Naive B cell (primary cell): ENCODE results near the gene BRK1. TPM values are rescaled to one million over a fixed set of nuclear protein-coding genes. Genes with fewer than 3 reads are reported as not detected.
"Not testable (repeated sequence)": the region's sequence is repeated elsewhere in the genome, so short reads cannot be mapped to it uniquely, and the experiment has no call there.

Source experiments
- ATAC-seq, 2 donors: fragments of 150-1000 bp; cut with Tn5 transposase; 2 replicates each; pipeline ENCODE4 v1.10.0; 2021; ENCODE audit warnings: low read depth in 2 of 2, mild to moderate bottlenecking in 2 of 2, moderate library complexity in 2 of 2
- DNase-seq: peaks from one replicate; pipeline ENCODE4 v3.0.0; 2022
- H3K27ac Mint-ChIP-seq, 6 donors: one replicate each; pipeline ENCODE4 v1.8.0; 2020 to 2022; ENCODE audit warnings: mild to moderate bottlenecking in 6 of 6, mixed read lengths in 6 of 6, moderate library complexity in 5 of 6, inconsistent platforms in 2 of 6
- H3K27me3 Mint-ChIP-seq, 3 donors: one replicate each; pipeline ENCODE4 v1.8.0; 2021 to 2022; ENCODE audit warnings: mixed read lengths in 3 of 3, mild to moderate bottlenecking in 1 of 3
- H3K36me3 Mint-ChIP-seq, 2 donors: one replicate each; pipeline ENCODE4 v1.8.0; 2020 to 2022; ENCODE audit warnings: mixed read lengths in 2 of 2, inconsistent platforms in 1 of 2, mild to moderate bottlenecking in 1 of 2
- H3K4me1 Mint-ChIP-seq, 3 donors: one replicate each; pipeline ENCODE4 v1.8.0; 2020 to 2022; ENCODE audit warnings: mixed read lengths in 3 of 3, inconsistent platforms in 1 of 3, mild to moderate bottlenecking in 1 of 3, moderate library complexity in 1 of 3
- H3K4me3 Mint-ChIP-seq, 8 donors: one replicate each; pipeline ENCODE4 v1.8.0; 2020 to 2022; ENCODE audit warnings: mild to moderate bottlenecking in 8 of 8, mixed read lengths in 8 of 8, moderate library complexity in 8 of 8, inconsistent platforms in 2 of 8
- H3K9me3 Mint-ChIP-seq, 7 donors: one replicate each; pipeline ENCODE4 v1.8.0; 2020 to 2022; ENCODE audit warnings: mixed read lengths in 7 of 7, mild to moderate bottlenecking in 5 of 7, inconsistent platforms in 2 of 7, moderate library complexity in 1 of 7
- polyA plus RNA-seq, 6 donors: library from polyadenylated mRNA; unstranded; fragments of 300-500 nt; fragmentation: Illumina TruSeq; gene quantifications; one replicate each; pipeline ENCODE4 v1.2.3, GENCODE V29; 2021; ENCODE audit warnings: low read depth in 6 of 6

Gene BRK1
- polyA plus RNA-seq: 100 to 1,000 TPM; 274 to 374 (median 312) TPM

DNA sequence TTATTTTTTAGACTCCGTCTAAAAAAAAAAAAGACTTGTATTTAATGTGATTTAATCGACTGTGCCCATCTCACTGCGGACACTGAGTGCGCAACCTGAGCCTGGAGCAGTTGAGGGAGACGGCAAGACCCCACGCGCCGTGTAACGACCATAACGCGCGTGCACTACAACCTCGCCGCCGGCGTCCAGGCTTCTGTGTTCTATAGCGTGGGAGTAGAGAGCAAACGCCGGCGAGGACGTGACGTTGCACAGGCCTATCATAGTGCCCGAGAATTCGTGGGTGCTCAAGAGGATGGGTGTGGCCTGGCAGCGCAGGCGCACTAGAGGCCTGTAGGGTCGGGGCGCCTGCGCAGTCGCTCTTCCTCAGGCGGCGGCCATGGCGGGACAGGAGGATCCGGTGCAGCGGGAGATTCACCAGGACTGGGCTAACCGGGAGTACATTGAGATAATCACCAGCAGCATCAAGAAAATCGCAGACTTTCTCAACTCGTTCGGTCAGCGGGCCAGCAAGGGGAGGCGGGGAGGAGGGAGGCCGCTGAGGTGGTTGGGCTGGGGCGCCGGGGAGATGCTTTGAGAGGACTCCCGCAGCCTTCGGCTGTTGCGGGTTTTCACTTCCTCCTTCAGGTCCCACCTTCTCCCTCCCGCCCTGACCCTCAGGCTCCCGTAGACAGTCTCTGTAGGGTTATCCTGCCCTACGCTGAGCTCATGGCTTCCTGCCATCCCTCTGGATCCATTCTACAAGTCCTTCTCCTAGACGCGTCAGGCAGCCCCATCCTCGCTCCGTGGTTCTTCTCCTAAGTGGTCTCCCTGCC is at the start of gene BRK1:
BRK1 (plus strand) TSS at position 350 of the 812 bp plus-strand sequence; CDS start at position 377, 27 bp downstream.
- H3K4me1 Mint-ChIP-seq: peaks cover 14 to 47% (median 30%) of the 10 kb centered on the region in 3 donors

DNA sequence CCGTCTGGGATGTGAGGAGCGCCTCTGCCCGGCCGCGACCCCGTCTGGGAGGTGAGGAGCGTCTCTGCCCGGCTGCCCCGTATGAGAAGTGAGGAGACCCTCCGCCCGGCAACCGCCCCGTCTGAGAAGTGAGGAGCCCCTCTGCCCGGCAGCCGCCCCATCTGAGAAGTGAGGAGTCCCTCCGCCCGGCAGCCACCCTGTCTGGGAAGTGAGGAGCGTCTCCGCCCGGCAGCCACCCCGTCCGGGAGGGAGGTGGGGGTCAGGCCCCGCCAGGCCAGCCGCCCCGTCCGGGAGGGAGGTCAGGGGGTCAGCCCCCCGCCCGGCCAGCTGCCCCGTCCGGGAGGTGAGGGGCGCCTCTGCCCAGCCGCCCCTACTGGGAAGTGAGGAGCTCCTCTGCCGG is 45.4 kb upstream of the BRK1 start:
- not testable (repeated sequence) for H3K4me3 Mint-ChIP-seq, H3K9me3 Mint-ChIP-seq, H3K4me1 Mint-ChIP-seq, H3K27me3 Mint-ChIP-seq, DNase-seq, H3K27ac Mint-ChIP-seq, ATAC-seq
- H3K36me3 Mint-ChIP-seq: peaks cover 23 to 29% of the 10 kb centered on the region in 2 donors

More for the DNA sequence above, at the start of gene BRK1:
- Mint-ChIP-seq H3K27ac (peak within 1 kb of the TSS; percentile 91 to 99 (median 98)), H3K27me3 (no peaks in the 10 kb centered on the region), H3K4me3 (peak within 1 kb of the TSS; percentile 91 to 99 (median 98)), H3K9me3 (no peaks in the 10 kb centered on the region), H3K36me3 (no peaks in the 10 kb centered on the region)
- ATAC-seq: peak; percentile 93 to 95
- DNase-seq: peak; percentile 90

DNA sequence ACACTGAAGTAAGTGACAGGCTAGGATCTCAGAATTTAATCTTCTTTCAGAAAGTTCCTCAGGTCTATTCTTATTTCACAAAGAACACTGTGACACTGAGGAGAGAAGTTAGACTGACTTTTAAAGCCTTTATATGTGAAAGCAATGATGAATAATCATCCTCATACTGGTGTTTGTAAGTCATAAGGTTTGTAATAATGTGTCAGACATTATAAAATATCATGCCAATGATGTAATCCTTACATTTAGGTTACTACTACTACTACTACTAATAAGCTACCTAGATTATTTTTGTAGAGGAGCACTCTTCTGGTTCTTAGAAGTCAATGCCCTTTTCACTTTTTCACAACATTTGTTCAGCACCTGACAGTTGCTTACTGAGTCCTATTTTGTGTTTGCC is 40.8 kb upstream of the BRK1 start:
- H3K4me1 Mint-ChIP-seq: no peaks in the 10 kb centered on the region
- H3K27me3 Mint-ChIP-seq: no peaks in the 10 kb centered on the region
- no peak overlapping the region for H3K4me3 Mint-ChIP-seq
- ATAC-seq (no peak), DNase-seq (no peak)
- no peaks in the 10 kb centered on the region for H3K36me3 Mint-ChIP-seq
- H3K9me3 Mint-ChIP-seq: no peaks in the 10 kb centered on the region
- no peak overlapping the region for H3K27ac Mint-ChIP-seq

DNA sequence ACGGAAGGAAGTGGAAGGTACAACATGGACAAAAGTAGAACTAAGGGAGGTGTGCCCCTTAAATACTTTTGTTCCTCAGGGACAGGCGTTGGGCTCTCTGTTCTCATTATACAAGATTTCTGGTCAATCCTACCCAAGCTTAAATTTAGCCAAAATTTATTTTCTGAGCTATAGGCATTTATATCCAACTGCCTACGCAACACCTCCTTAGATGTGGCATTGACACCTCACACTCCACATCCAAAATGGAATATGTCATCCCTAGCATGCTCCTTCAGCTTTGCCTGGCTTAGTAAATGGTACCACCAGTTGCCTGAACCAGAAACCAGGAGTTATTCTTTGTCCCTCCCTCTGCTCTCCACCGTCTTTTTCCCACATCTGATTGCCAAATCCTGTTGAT is 33.6 kb upstream of the BRK1 start:
- DNase-seq (no peak), ATAC-seq (no peak)
- Mint-ChIP-seq H3K4me1 (no peaks in the 10 kb centered on the region), H3K27ac (no peak overlapping the region), H3K36me3 (peaks cover 10 to 24% of the 10 kb centered on the region in 2 donors), H3K4me3 (no peak overlapping the region), H3K27me3 (no peaks in the 10 kb centered on the region), H3K9me3 (no peaks in the 10 kb centered on the region)

DNA sequence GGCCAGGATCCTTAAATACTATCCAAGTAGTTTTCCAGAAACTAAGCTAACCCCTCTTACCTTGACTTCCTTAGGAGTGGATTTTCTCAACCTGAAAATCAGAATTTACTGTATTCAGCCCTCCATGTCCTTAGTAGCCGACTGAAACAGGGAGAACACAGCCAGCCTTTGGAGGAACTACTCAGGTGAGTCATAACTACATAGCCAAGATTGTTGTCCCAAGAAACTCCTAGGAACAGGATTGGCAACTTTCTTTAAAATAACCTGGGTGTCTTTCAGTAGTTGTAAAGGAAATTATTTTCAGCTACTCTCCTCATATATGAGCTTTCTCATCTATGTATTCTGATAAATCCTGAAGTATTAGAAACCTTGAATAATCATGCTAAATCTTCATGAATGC is 29.7 kb upstream of the BRK1 start:
- Mint-ChIP-seq H3K36me3 (peaks cover 15 to 29% of the 10 kb centered on the region in 2 donors), H3K9me3 (no peaks in the 10 kb centered on the region), H3K4me3 (no peak overlapping the region), H3K27me3 (no peaks in the 10 kb centered on the region), H3K27ac (no peak overlapping the region), H3K4me1 (no peaks in the 10 kb centered on the region)
- DNase-seq (no peak), ATAC-seq (no peak)

DNA sequence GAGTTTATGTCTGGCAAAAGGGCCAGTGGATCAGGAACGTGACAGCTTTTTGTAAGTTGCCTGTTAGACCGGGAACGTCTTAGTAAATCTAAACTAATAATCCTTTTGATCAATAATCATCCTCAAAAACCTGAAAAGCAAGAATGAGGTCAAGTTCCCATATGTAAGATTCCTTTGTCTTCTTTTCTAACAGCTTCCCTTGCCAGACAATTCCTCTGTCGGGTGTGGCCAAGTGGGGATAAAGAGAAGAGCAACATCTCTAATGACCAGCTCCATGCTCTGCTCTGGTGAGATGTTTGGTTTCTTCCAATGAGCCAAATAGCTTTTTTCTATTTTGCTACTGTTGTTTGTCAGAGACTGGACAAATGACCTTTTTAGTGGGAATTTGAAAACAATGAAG is 27.2 kb upstream of the BRK1 start:
- Mint-ChIP-seq H3K9me3 (no peaks in the 10 kb centered on the region), H3K27ac (no peak overlapping the region), H3K4me3 (no peak overlapping the region), H3K27me3 (no peaks in the 10 kb centered on the region), H3K4me1 (no peaks in the 10 kb centered on the region), H3K36me3 (peaks cover 15 to 20% of the 10 kb centered on the region in 2 donors)
- DNase-seq (no peak), ATAC-seq (no peak)

DNA sequence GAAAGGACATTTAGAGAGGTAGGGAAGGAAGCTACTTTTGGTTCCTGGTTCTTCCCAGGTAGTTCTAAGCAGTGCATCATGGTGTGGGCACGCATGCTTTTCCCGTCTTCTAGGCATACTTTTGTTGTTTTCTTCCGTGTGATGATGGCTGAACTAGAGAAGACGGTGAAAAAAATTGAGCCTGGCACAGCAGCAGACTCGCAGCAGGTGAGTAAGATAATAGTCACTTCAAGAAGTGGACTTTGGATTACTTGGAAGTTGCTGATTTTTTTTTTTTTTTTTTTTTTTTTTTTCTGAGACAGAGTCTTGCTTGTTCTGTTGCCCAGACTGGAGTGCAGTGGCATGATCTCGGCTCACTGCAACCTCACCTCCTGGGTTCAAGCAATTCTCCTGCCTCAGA is 25.3 kb upstream of the BRK1 start:
- no peak overlapping the region for H3K4me3 Mint-ChIP-seq
- H3K27me3 Mint-ChIP-seq: no peaks in the 10 kb centered on the region
- H3K4me1 Mint-ChIP-seq: peaks cover 0 to under 1% (median 0%) of the 10 kb centered on the region in 3 donors
- no peak for ATAC-seq
- H3K9me3 Mint-ChIP-seq: no peaks in the 10 kb centered on the region
- H3K27ac Mint-ChIP-seq: no peak overlapping the region
- DNase-seq: no peak
- H3K36me3 Mint-ChIP-seq: peaks cover 17 to 20% of the 10 kb centered on the region in 2 donors

DNA sequence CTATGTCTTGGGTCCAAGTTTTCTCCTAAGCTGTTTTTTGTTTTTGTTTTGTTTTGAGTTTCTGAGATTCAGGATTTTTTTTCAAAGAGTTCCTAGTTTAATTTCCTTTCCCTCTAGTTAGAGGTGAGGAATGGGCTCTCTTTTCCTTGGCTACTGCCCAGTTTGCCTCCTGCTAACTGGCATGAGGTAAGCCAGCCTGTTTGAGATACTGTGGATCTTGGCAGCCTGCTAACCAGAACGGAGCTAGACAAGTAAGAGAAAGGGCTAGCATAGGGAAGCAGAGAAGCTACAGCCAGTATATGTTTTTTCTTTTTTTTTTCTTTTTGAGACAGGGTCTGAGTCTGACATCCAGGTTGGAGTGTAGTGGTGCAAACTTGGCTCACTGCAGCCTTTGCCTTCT is 24.7 kb upstream of the BRK1 start:
- not testable (repeated sequence) for H3K27ac Mint-ChIP-seq, DNase-seq, H3K27me3 Mint-ChIP-seq, H3K9me3 Mint-ChIP-seq, H3K4me3 Mint-ChIP-seq, H3K4me1 Mint-ChIP-seq, ATAC-seq
- peaks cover 17 to 20% of the 10 kb centered on the region in 2 donors for H3K36me3 Mint-ChIP-seq

DNA sequence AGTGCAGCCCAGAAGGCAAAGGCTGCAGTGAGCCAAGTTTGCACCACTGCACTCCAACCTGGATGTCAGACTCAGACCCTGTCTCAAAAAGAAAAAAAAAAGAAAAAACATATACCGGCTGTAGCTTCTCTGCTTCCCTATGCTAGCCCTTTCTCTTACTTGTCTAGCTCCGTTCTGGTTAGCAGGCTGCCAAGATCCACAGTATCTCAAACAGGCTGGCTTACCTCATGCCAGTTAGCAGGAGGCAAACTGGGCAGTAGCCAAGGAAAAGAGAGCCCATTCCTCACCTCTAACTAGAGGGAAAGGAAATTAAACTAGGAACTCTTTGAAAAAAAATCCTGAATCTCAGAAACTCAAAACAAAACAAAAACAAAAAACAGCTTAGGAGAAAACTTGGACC is 24.1 kb upstream of the BRK1 start:
- DNase-seq, H3K4me3 Mint-ChIP-seq, H3K4me1 Mint-ChIP-seq, H3K27ac Mint-ChIP-seq, H3K9me3 Mint-ChIP-seq, ATAC-seq, H3K27me3 Mint-ChIP-seq: not testable (repeated sequence)
- peaks cover 12 to 20% of the 10 kb centered on the region in 2 donors for H3K36me3 Mint-ChIP-seq

DNA sequence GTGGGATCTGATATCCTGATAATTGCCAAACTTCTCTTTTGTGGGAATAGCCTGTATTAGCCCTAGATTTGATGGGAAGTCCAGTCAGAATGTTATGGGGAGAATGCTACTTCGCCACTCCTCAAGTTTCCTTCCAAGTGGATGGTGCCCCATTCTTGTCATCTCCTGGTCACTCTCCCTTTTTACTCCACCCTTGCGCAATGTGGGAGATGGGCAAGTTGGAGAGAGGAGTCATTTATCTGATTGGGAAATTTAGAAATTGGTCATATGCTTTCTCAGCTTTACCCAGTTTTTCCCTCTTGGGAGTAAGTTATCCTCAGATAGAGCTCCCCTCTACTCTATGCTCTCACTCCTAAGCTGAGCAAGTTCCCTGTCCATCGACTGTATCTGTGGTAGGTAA is 21.8 kb upstream of the BRK1 start:
- no peak for ATAC-seq
- peaks cover 18 to 20% of the 10 kb centered on the region in 2 donors for H3K36me3 Mint-ChIP-seq
- no peak overlapping the region for H3K27ac Mint-ChIP-seq

DNA sequence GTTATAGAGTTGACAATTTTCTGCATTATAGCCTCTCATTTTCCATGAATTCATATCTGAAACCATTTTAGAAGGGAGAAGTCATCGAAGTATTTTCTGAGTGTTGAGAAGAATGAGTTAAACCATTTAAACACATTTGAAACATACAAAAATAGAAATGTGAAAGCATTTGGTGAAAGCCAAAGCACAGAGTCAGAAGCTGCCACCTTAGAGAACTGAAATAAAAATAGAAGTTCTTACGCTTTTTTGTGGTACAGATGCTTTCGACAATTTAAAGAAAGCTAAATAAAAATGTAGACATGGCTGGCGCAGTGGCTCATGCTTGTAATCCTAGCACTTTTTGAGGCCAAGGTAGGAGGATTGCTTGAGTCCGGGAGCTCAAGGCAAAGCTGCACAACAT is 16.4 kb upstream of the BRK1 start:
- no peak for ATAC-seq
- H3K4me1 Mint-ChIP-seq: peaks cover 0 to 2% (median 0%) of the 10 kb centered on the region in 3 donors
- no peak overlapping the region for H3K4me3 Mint-ChIP-seq
- H3K36me3 Mint-ChIP-seq: peaks cover 0 to 15% of the 10 kb centered on the region in 2 donors
- H3K27ac Mint-ChIP-seq: no peak overlapping the region
- no peaks in the 10 kb centered on the region for H3K9me3 Mint-ChIP-seq
- no peaks in the 10 kb centered on the region for H3K27me3 Mint-ChIP-seq
- DNase-seq: no peak

More for the DNA sequence above, 21.8 kb upstream of the BRK1 start:
- Mint-ChIP-seq H3K9me3 (no peaks in the 10 kb centered on the region), H3K4me3 (no peak overlapping the region), H3K4me1 (peaks cover 0 to 2% (median 0%) of the 10 kb centered on the region in 3 donors), H3K27me3 (no peaks in the 10 kb centered on the region)
- no peak for DNase-seq

DNA sequence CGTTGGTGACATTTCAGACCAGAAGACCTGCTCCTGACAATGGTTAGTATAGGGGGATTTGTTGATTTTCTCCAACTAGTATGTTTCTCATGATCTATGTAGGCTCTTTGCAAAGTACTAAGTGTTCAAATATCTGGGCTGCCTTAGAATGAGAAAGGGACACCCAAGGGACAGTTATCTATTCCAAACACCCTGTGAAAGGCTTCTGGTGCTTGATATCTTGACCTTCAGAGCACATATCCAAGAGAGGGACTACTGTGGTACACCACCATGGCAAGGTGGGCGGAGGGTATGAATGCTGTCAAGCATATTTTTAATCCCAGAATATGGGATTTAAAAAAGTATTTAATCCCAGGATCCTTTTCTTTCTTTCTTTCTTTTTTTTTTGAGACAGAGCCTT is 8.6 kb upstream of the BRK1 start:
- Mint-ChIP-seq H3K9me3 (no peaks in the 10 kb centered on the region), H3K27ac (no peak overlapping the region), H3K4me1 (peaks cover 0 to 3% (median 0%) of the 10 kb centered on the region in 3 donors), H3K36me3 (peaks cover 1 to 7% of the 10 kb centered on the region in 2 donors), H3K4me3 (no peak overlapping the region), H3K27me3 (peaks cover 0 to 4% (median 0%) of the 10 kb centered on the region in 3 donors)
- DNase-seq (no peak), ATAC-seq (no peak)

DNA sequence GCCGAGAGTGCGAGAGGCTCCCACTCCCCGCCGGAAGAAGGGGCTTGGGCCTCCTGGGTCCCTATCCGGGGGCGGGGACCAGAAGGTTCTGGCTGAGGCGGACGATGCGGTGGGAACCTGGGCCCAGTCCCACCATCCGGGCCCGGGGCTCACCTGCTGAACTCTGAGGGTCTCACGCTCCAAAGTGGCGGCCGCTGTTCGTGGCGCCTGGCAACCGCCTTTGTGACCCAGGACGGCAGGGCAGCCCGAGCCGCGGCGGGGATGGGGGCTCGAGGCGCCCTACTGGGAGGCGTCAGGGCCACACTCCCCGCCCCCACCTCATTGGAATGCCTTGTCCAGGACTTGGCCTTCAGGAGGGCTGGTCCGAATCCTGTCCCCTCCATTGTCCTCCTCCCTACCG is 7.4 kb upstream of the BRK1 start, which contains the start of gene FANCD2OS:
FANCD2OS (minus strand) TSS at position 165 of the 400 bp plus-strand sequence. CDS start 3,481 bp downstream, outside the sequence.
- H3K36me3 Mint-ChIP-seq: peaks cover 0 to 7% of the 10 kb centered on the region in 2 donors
- DNase-seq (no peak), ATAC-seq (no peak)
- H3K4me3 Mint-ChIP-seq: peak within 1 kb of the TSS in 2 of 8 donors; percentile 3 to 80
- peaks cover 0 to 4% (median 0%) of the 10 kb centered on the region in 3 donors for H3K27me3 Mint-ChIP-seq
- H3K9me3 Mint-ChIP-seq: no peaks in the 10 kb centered on the region
- peaks cover 0 to 3% (median 0%) of the 10 kb centered on the region in 3 donors for H3K4me1 Mint-ChIP-seq
- H3K27ac Mint-ChIP-seq: no peak within 1 kb of the TSS

DNA sequence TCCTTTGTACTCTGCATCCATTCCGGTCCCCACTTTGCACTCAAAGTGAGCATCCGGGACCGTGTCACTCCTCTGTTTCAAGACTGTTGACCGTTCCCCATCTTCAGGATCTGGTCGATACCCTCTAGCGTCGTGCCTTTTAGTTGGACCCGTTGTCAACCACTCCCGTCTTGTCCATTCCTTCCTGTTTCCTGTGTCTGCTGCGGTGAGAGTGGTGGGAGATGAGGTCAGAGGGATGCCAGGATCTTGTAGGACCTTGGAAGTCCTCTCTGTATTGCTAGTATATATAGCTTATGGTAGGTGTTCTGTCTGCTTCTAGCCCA is 624 bp downstream of the BRK1 start:
- Mint-ChIP-seq H3K4me3 (peak overlapping the region; percentile 91 to 99 (median 98)), H3K36me3 (no peaks in the 10 kb centered on the region), H3K9me3 (no peaks in the 10 kb centered on the region), H3K4me1 (peaks cover 17 to 53% (median 36%) of the 10 kb centered on the region in 3 donors), H3K27ac (peak overlapping the region; percentile 91 to 99 (median 98)), H3K27me3 (no peaks in the 10 kb centered on the region)
- no peak for DNase-seq
- no peak for ATAC-seq
